Astrocyte of the cerebellum (primary cell): Measurements from ENCODE around the gene UBAP1L.

Experiments
- DNase-seq: peaks from one replicate; pipeline ENCODE4 v3.0.0-alpha.2; 2011; ENCODE audit warnings: low read depth
- H3K4me3 ChIP-seq: 2 replicates; pipeline ENCODE4 v1.5.1; 2011; ENCODE audit warnings: mild to moderate bottlenecking, low read depth, low read length, moderate library complexity
- in situ Hi-C: cut with HindIII; loops from 2 replicates; pipeline ENCODE4 v1.10.0; 2017; ENCODE audit warnings: low sequenced_read_pairs
- TF ChIP-seq, protein P1 (sequence below): IDR thresholded peaks from 2 replicates; pipeline ENCODE4 v1.5.1; 2012; ENCODE audit warnings: low read length, low read depth, moderate library complexity, mild to moderate bottlenecking; ENCODE audit errors: missing control alignments

The UBAP1L gene

GRCh38 chr15:65066635-65067316, 48.2 kb downstream of the UBAP1L start:
- in situ Hi-C loops = no loop called here
- DNase-seq = no peak
- no peak overlapping the region for H3K4me3 ChIP-seq
- TF ChIP-seq, protein P1, sequence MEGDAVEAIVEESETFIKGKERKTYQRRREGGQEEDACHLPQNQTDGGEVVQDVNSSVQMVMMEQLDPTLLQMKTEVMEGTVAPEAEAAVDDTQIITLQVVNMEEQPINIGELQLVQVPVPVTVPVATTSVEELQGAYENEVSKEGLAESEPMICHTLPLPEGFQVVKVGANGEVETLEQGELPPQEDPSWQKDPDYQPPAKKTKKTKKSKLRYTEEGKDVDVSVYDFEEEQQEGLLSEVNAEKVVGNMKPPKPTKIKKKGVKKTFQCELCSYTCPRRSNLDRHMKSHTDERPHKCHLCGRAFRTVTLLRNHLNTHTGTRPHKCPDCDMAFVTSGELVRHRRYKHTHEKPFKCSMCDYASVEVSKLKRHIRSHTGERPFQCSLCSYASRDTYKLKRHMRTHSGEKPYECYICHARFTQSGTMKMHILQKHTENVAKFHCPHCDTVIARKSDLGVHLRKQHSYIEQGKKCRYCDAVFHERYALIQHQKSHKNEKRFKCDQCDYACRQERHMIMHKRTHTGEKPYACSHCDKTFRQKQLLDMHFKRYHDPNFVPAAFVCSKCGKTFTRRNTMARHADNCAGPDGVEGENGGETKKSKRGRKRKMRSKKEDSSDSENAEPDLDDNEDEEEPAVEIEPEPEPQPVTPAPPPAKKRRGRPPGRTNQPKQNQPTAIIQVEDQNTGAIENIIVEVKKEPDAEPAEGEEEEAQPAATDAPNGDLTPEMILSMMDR = no peak

DNA sequence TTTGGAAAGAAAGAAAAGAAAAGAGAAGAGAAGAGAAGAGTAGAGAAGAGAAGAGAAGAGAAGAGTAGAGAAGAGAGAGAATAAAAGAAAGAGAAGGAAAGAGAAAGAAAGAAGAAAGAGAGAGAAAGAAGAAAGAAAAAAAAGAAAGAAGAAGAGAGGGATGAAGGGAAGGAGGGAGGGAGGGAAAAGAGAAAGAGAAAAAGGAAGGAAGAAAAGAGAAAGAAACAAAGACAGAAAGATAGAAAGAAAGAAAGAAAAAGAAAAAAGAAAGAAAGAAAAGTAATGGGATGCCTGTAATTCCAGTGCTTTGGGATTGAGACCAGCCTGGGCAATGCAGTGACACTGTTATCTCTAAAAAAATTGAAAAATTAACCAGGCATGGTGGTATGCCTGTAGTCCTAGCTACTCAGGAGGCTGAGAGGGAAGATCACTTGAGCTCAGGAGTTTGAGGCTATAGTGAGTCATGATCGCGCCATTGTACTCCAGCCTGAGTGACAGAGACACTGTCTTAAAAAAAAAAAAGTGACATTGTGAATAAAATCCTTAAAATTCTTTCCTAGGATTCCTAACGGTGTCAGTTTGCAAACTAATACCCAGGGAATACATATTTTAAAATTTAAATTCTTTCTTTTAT, 48.9 kb downstream of the UBAP1L start:
- in situ Hi-C loops = no loop called here
- H3K4me3 ChIP-seq = no peak overlapping the region
- TF ChIP-seq, protein P1 = no peak
- DNase-seq = no peak

GRCh38 chr15:65062726-65063125, 52.3 kb downstream of the UBAP1L start:
- no peak for DNase-seq
- TF ChIP-seq, protein P1 = no peak
- no peak overlapping the region for H3K4me3 ChIP-seq
- in situ Hi-C loops = no loop called here

- in situ Hi-C loops = no loop called here
- no peak overlapping the region for H3K4me3 ChIP-seq
- no peak for DNase-seq
- TF ChIP-seq, protein P1 = no peak
Observed at GRCh38 chr15:65062061-65062460, 52.9 kb downstream of the UBAP1L start.

DNA sequence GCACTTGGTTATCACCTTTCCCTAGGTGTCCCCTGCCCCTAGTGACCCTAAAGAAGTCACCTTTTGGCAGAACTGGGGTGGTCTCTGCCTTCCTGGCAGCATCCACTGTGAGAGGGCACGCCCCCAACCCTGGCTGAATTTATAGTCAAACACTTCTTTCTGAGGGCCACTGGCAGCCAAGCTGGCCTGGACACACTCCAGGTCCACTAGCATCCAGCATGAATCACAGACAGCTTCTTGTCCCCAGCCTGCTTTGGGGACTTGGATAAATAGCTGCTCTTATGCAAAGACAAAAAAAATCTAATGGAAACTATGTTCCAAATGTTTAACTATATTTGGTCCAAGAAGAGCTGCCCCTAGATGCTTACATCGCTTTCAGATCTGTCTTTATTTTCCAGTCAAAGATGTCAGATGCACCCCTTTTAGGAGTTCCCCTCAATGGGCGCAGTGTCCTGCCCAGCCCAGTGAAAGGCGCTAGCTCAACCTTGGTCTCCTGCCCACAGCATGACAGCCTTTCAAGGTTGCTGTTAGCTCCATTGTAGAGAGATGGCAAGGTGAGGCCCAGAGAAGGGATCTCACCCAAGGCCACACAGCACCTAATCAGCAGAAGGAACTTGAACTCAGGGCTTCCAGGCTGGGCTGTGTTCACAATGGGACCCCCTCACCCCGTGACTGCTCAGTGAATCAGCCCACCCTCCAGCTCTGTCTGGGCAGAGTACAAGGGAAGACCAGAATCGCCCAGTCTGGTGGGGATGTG, 54.2 kb downstream of the UBAP1L start:
- TF ChIP-seq, protein P1 = no peak
- no peak for DNase-seq
- in situ Hi-C loops = no loop called here
- no peak overlapping the region for H3K4me3 ChIP-seq

- TF ChIP-seq, protein P1 = no peak
- in situ Hi-C loops = no loop called here
- no peak for DNase-seq
- no peak overlapping the region for H3K4me3 ChIP-seq
Observed at GRCh38 chr15:65059931-65060596, 54.9 kb downstream of the UBAP1L start.
